Mesendoderm (in vitro differentiated cells): ENCODE results near the gene TRIM37.

Experiments used
- DNase-seq: peaks from one replicate; pipeline ENCODE4 v3.0.0; 2013
- H2AK5ac ChIP-seq: 2 replicates; pipeline ENCODE4 v1.6.1; 2013; ENCODE audit warnings: low read length, inconsistent platforms
- H2BK120ac ChIP-seq: 2 replicates; pipeline ENCODE4 v1.6.1; 2013; ENCODE audit warnings: low read depth, mild to moderate bottlenecking, low read length, moderate library complexity, mixed read lengths
- H2BK15ac ChIP-seq: replicated peaks from 2 replicates; pipeline ENCODE4 v1.6.1; 2013; ENCODE audit warnings: low read depth, mild to moderate bottlenecking, moderate library complexity
- H2BK5ac ChIP-seq: 2 replicates; pipeline ENCODE4 v1.6.1; 2013; ENCODE audit warnings: low read length, inconsistent platforms
- H3K18ac ChIP-seq: 2 replicates; pipeline ENCODE4 v1.6.1; 2013; ENCODE audit warnings: mild to moderate bottlenecking, low read length, mixed read lengths
- H3K23ac ChIP-seq: one replicate; pipeline ENCODE4 v1.6.1; 2013; ENCODE audit warnings: low read length
- H3K27ac ChIP-seq: 2 replicates; pipeline ENCODE4 v1.5.1; 2013; ENCODE audit warnings: low read depth, mild to moderate bottlenecking, inconsistent platforms, low read length, moderate library complexity
- H3K27me3 ChIP-seq: 2 replicates; pipeline ENCODE4 v1.6.1; 2013; ENCODE audit warnings: low read length, control low read depth, mild to moderate bottlenecking, inconsistent platforms; ENCODE audit not compliant: insufficient read depth, poor library complexity
- H3K36me3 ChIP-seq: 2 replicates; pipeline ENCODE4 v1.6.1; 2013; ENCODE audit warnings: low read length, inconsistent platforms; ENCODE audit not compliant: control insufficient read depth, insufficient read depth
- H3K4ac ChIP-seq: one replicate; pipeline ENCODE4 v1.6.1; 2013; ENCODE audit warnings: low read depth, mild to moderate bottlenecking, low read length, moderate library complexity
- H3K4me1 ChIP-seq: 2 replicates; pipeline ENCODE4 v1.6.1; 2013; ENCODE audit warnings: low read depth, low read length, inconsistent platforms; ENCODE audit not compliant: control insufficient read depth
- H3K4me2 ChIP-seq: 2 replicates; pipeline ENCODE4 v1.6.1; 2013; ENCODE audit warnings: low read length
- H3K4me3 ChIP-seq: 2 replicates; pipeline ENCODE4 v1.5.1; 2013; ENCODE audit warnings: mild to moderate bottlenecking, low read length
- H3K56ac ChIP-seq: one replicate; pipeline ENCODE4 v1.6.1; 2013; ENCODE audit warnings: low read length
- H3K79me1 ChIP-seq: 2 replicates; pipeline ENCODE4 v1.6.1; 2013; ENCODE audit warnings: low read length, inconsistent platforms
- H3K79me2 ChIP-seq: 2 replicates; pipeline ENCODE4 v1.6.1; 2013; ENCODE audit warnings: mild to moderate bottlenecking, low read length; ENCODE audit not compliant: control insufficient read depth, insufficient read depth
- H3K9ac ChIP-seq: 2 replicates; pipeline ENCODE4 v1.6.1; 2013; ENCODE audit warnings: low read length, inconsistent platforms
- H4K5ac ChIP-seq: one replicate; pipeline ENCODE4 v1.6.1; 2013; ENCODE audit warnings: low read length
- H4K8ac ChIP-seq: one replicate; pipeline ENCODE4 v1.6.1; 2013; ENCODE audit warnings: low read depth, mild to moderate bottlenecking, control low read depth, low read length, moderate library complexity
- WGBS: extraction: QIAGEN DNeasy Blood & Tissue Kit; methylation state at CpG from one replicate; pipeline ENCODE4 v1.1.7; 2013; ENCODE audit warnings: low lambda C conversion rate, missing lambda C conversion rate; ENCODE audit not compliant: insufficient coverage; ENCODE audit errors: extremely low coverage; 5-methylcytosine and 5-hydroxymethylcytosine counted together

TRIM37 gene

GRCh38 chr17:59047616-59048015 is 59.1 kb downstream of the TRIM37 start:
- Histone ChIP-seq H3K79me2 (no peaks in the 10 kb centered on the region), H3K4me3 (no peak overlapping the region), H2BK120ac (no peak overlapping the region), H3K36me3 (no peaks in the 10 kb centered on the region), H4K5ac (no peak overlapping the region), H3K56ac (no peak overlapping the region), H2BK5ac (no peak overlapping the region), H3K4ac (no peak overlapping the region), H3K23ac (no peak overlapping the region), H2AK5ac (no peak overlapping the region), H4K8ac (no peak overlapping the region), H3K27ac (no peak overlapping the region), H2BK15ac (no peak overlapping the region), H3K18ac (no peak overlapping the region), H3K27me3 (no peaks in the 10 kb centered on the region), H3K4me1 (no peaks in the 10 kb centered on the region), H3K79me1 (no peaks in the 10 kb centered on the region), H3K4me2 (no peak overlapping the region), H3K9ac (no peak overlapping the region)
- DNase-seq = no peak
- no CpG with 5 or more reads among the region's 3 CpGs for WGBS

GRCh38 chr17:59046192-59046591 is 60.5 kb downstream of the TRIM37 start:
- H3K18ac ChIP-seq = no peak overlapping the region
- no peak overlapping the region for H2BK120ac ChIP-seq
- no peak overlapping the region for H3K4me3 ChIP-seq
- no peak overlapping the region for H4K8ac ChIP-seq
- H3K23ac ChIP-seq = no peak overlapping the region
- no peaks in the 10 kb centered on the region for H3K4me1 ChIP-seq
- no peaks in the 10 kb centered on the region for H3K79me1 ChIP-seq
- H3K79me2 ChIP-seq = no peaks in the 10 kb centered on the region
- DNase-seq = no peak
- no peak overlapping the region for H3K9ac ChIP-seq
- H3K27ac ChIP-seq = no peak overlapping the region
- H3K4me2 ChIP-seq = no peak overlapping the region
- no peak overlapping the region for H3K56ac ChIP-seq
- H2BK5ac ChIP-seq = no peak overlapping the region
- H3K27me3 ChIP-seq = no peaks in the 10 kb centered on the region
- H2BK15ac ChIP-seq = no peak overlapping the region
- H3K36me3 ChIP-seq = no peaks in the 10 kb centered on the region
- H2AK5ac ChIP-seq = no peak overlapping the region
- no peak overlapping the region for H3K4ac ChIP-seq
- H4K5ac ChIP-seq = no peak overlapping the region
- no CpG with 5 or more reads among the region's 4 CpGs for WGBS

GRCh38 chr17:59038734-59039133 is 67.9 kb downstream of the TRIM37 start:
- Histone ChIP-seq H2AK5ac (no peak overlapping the region), H3K79me2 (no peaks in the 10 kb centered on the region), H3K79me1 (no peaks in the 10 kb centered on the region), H3K4me2 (no peak overlapping the region), H4K8ac (no peak overlapping the region), H3K36me3 (no peaks in the 10 kb centered on the region), H3K18ac (no peak overlapping the region), H3K4ac (no peak overlapping the region), H3K4me3 (no peak overlapping the region), H3K9ac (no peak overlapping the region), H2BK120ac (no peak overlapping the region), H3K27me3 (no peaks in the 10 kb centered on the region), H2BK15ac (no peak overlapping the region), H4K5ac (no peak overlapping the region), H3K23ac (no peak overlapping the region), H3K27ac (no peak overlapping the region), H2BK5ac (no peak overlapping the region), H3K4me1 (no peaks in the 10 kb centered on the region), H3K56ac (no peak overlapping the region)
- no peak for DNase-seq
- WGBS = no CpG with 5 or more reads among the region's 5 CpGs

- no peak overlapping the region for H3K9ac ChIP-seq
- H2BK5ac ChIP-seq = no peak overlapping the region
- no peak overlapping the region for H3K4me3 ChIP-seq
- H3K4ac ChIP-seq = no peak overlapping the region
- H3K27me3 ChIP-seq = no peaks in the 10 kb centered on the region
- no peak overlapping the region for H3K18ac ChIP-seq
- no peaks in the 10 kb centered on the region for H3K79me1 ChIP-seq
- no peak overlapping the region for H4K5ac ChIP-seq
- H3K23ac ChIP-seq = no peak overlapping the region
- no peak for DNase-seq
- no peak overlapping the region for H3K27ac ChIP-seq
- no peaks in the 10 kb centered on the region for H3K79me2 ChIP-seq
- H3K4me2 ChIP-seq = no peak overlapping the region
- no peak overlapping the region for H2AK5ac ChIP-seq
- H2BK15ac ChIP-seq = no peak overlapping the region
- H3K36me3 ChIP-seq = no peaks in the 10 kb centered on the region
- H3K4me1 ChIP-seq = no peaks in the 10 kb centered on the region
- H3K56ac ChIP-seq = no peak overlapping the region
- no peak overlapping the region for H4K8ac ChIP-seq
- H2BK120ac ChIP-seq = no peak overlapping the region
These were observed 68.7 kb downstream of the TRIM37 start for GRCh38 chr17:59037960-59038359.

- H3K23ac ChIP-seq = no peak overlapping the region
- H3K36me3 ChIP-seq = no peaks in the 10 kb centered on the region
- H3K79me1 ChIP-seq = no peaks in the 10 kb centered on the region
- H2BK15ac ChIP-seq = no peak overlapping the region
- no peak overlapping the region for H4K8ac ChIP-seq
- no peak overlapping the region for H4K5ac ChIP-seq
- H3K4me3 ChIP-seq = no peak overlapping the region
- H3K79me2 ChIP-seq = no peaks in the 10 kb centered on the region
- no CpG with 5 or more reads among the region's 1 CpG for WGBS
- H3K4ac ChIP-seq = no peak overlapping the region
- no peak overlapping the region for H3K4me2 ChIP-seq
- H3K9ac ChIP-seq = no peak overlapping the region
- no peak overlapping the region for H3K18ac ChIP-seq
- H2AK5ac ChIP-seq = no peak overlapping the region
- no peak overlapping the region for H2BK5ac ChIP-seq
- H2BK120ac ChIP-seq = no peak overlapping the region
- H3K56ac ChIP-seq = no peak overlapping the region
- no peaks in the 10 kb centered on the region for H3K27me3 ChIP-seq
- H3K4me1 ChIP-seq = no peaks in the 10 kb centered on the region
- H3K27ac ChIP-seq = no peak overlapping the region
- DNase-seq = no peak
These were observed 75.9 kb downstream of the TRIM37 start for GRCh38 chr17:59030811-59031210.

- Histone ChIP-seq H3K4ac (no peak overlapping the region), H2BK15ac (no peak overlapping the region), H3K23ac (no peak overlapping the region), H3K4me3 (no peak overlapping the region), H3K18ac (no peak overlapping the region), H4K5ac (no peak overlapping the region), H2AK5ac (no peak overlapping the region), H3K4me2 (no peak overlapping the region), H3K36me3 (no peaks in the 10 kb centered on the region), H4K8ac (no peak overlapping the region), H2BK5ac (no peak overlapping the region), H3K79me1 (no peaks in the 10 kb centered on the region), H3K27me3 (no peaks in the 10 kb centered on the region), H3K4me1 (no peaks in the 10 kb centered on the region), H3K27ac (no peak overlapping the region), H3K79me2 (no peaks in the 10 kb centered on the region), H2BK120ac (no peak overlapping the region), H3K9ac (no peak overlapping the region), H3K56ac (no peak overlapping the region)
- WGBS = no CpG with 5 or more reads among the region's 6 CpGs
- DNase-seq = no peak
These were observed 78.4 kb downstream of the TRIM37 start for GRCh38 chr17:59028328-59028727.
